ENCODE measurements around the gene USF2. TPM values are rescaled to one million over a fixed set of nuclear protein-coding genes. Genes with fewer than 3 reads are reported as not detected.
A peak's percentile ranks its signal among the peaks of the same experiment; 100 is the strongest.
"Not testable (repeated sequence)": the region's sequence is repeated elsewhere in the genome, so short reads cannot be mapped to it uniquely, and the experiment has no call there.

The USF2 gene, protein sequence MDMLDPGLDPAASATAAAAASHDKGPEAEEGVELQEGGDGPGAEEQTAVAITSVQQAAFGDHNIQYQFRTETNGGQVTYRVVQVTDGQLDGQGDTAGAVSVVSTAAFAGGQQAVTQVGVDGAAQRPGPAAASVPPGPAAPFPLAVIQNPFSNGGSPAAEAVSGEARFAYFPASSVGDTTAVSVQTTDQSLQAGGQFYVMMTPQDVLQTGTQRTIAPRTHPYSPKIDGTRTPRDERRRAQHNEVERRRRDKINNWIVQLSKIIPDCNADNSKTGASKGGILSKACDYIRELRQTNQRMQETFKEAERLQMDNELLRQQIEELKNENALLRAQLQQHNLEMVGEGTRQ
- 10 to 100 TPM; 78.9 to 88.0 TPM for total RNA-seq
- long read RNA-seq, donor 1, partial matches to known transcripts: 13 of 16 reads
- long read RNA-seq, donor 1, other reads (novel, unspliced or antisense): 1 of 16 reads
- long read RNA-seq, donor 2, transcript USF2-201 (10 exons, 1,634 nt): major isoform, 8 of 63 reads
- long read RNA-seq, donor 2, partial matches to known transcripts: 47 of 63 reads
- long read RNA-seq, donor 2, other reads (novel, unspliced or antisense): 5 of 63 reads

DNA sequence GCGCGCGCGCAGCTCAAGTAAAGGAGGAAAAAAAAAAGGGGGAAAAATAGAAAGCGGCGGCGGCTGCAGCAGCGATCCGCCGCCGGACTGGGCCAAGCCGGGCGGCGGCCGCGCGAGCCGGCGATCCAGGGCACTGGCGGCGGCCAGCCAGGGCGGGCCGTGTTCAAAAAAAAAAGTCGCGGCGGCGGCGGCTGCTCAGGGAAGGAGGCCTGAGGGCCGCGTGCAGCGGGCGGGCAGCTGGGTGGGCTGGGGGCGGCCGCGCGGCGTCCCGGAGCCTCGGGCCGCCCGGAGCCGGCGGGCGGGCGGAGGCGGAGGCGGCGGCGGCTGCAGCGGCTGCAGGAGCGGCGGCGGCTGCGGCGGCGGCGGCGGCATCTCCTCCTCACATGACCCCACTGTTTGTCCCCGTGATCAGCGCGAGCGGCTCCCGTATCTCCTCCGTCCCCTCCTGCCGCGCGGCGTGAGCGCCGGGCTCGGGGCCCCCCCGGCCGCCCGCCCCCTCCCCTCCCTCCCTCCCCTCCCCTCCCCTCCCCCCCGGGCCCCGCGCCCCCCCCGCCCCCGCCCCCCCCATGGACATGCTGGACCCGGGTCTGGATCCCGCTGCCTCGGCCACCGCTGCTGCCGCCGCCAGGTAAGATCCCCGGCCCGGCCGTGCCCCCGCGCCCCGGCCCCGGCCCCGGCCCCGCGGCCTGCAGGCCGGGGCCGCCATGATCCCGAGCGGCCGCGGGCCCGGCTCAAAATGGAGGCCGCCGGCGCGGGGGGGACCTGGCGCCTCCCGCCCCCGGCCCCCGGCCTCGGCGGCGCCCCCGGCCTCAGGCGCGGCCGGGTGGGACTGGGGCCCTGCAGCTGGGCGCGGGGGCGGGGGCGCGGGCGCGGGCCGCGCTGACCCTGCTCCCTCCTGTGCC lies at the start of gene USF2:
Gene USF2, plus strand, starts transcription at position 427 of the 902 bp plus-strand sequence. Its CDS starts 140 bp downstream, at position 567.
- DNase-seq (ENCODE audit: low spot score): peak; percentile 91
- intact Hi-C loops (cut with DNase I): loop anchor here in 1 of 2 donors (10.0 kb wide), 1 partner anchor 124 kb away; the partner anchor contains the start of gene FXYD7

DNA sequence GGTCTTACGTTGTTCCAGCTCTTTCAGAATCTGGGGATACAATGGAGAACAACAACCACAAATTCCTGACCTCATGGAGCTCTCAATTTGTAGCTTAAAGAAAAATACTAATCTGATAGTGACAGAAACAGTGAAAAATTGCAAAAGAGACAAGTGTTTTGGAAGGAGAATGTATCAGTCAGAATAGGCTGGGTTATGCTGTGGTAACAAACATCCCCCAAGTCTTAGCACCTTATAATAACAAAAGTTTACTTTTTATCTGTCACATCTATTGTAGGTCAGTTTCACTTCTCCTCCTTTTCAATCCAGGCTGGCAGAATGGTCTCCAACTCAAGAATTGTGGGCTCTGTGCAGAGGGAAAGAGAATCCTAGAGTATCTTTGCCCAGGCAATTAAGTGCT lies 49.8 kb upstream of the USF2 start:
- intact Hi-C loops (cut with DNase I): no loop called here
- no peak for DNase-seq (ENCODE audit: low spot score)

DNA sequence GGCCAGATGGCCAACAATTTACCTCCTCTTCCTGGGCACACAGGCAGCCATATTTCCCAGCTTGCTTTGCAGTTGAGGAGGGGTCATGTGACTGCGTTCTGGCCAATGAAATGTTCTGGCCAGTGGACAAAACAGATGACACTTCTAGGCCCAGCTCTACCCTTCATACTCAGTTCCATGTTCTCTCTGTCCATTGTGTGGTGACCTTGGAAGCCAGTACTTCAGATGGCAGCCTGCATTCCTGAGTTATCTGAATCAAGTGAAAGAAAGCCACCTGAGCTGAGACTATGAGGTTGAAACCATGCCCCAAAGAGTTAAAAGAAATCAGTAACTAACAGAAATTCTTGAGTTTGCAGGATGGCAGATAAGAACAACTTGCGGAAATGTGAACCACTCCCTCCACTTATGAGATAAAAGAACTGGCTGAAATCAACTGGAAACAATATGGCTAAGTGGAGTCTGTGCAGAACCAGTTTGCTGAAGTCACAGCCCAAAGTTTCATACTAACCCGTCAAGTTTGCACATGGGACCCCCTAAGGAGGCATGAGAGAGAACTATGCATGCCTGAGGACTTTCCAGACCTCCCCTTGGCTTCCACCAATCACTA lies 48.3 kb upstream of the USF2 start:
- no peak for DNase-seq (ENCODE audit: low spot score)
- intact Hi-C loops (cut with DNase I): no loop called here

DNA sequence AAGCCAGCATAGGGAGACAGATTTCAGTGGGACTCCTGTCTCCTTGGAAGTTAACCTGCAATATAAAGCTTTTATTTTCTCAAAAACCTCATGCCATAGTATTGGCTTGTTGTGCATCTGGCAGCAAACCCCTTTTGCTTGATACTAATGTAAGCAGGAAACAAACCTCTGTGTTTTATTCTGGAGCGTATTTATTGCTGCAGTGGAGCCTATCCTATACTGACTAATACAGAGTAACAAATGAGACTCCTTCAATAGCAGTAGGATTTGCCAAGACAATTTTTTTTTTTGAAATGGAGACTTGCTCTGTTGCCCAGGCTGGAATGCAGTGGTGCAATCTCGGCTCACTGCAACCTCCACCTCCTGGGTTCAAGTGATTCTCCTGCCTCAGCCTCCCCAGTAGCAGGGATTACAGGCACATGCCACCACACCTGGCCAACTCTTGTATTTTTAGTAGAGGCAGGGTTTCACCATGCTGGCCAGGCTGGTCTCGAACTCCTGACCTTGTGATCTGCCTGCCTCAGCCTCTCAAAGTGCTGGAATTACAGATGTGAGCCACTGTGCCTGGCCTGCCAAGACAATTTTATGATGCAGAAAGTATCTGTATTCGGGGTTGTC lies 47.7 kb upstream of the USF2 start:
- DNase-seq (ENCODE audit: low spot score); intact Hi-C loops (cut with DNase I): not testable (repeated sequence)

DNA sequence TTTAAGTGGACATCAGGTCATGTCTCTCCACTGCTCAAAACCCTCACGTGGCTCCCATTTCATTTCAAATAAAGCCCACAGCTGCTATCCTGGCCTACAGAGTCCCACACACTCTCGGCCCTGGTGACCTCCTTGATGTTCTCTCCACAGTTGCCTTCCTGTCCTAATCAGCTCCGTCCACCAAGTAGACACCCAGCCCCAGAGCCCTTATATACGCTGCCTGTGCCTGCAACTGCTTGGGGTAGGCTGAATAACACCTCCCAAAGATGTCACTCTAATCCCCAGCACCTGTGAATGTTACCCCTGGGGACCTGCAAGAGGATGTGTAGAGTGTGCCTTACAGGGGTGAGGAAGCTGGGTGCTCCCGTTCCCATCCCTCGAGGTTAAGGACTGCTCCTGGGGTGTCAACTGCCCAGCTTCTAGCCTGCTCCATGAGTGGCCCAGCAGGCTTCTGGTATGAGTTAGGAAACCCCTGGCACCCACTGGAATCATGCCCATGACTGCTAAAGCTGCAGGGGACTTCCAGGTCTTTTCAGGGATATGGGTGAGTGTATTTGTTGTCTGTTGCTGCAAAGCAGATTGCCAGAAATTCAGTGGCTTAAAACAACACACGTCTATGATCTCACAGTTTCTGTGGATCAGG lies 46.3 kb upstream of the USF2 start:
- intact Hi-C loops (cut with DNase I): no loop called here

DNA sequence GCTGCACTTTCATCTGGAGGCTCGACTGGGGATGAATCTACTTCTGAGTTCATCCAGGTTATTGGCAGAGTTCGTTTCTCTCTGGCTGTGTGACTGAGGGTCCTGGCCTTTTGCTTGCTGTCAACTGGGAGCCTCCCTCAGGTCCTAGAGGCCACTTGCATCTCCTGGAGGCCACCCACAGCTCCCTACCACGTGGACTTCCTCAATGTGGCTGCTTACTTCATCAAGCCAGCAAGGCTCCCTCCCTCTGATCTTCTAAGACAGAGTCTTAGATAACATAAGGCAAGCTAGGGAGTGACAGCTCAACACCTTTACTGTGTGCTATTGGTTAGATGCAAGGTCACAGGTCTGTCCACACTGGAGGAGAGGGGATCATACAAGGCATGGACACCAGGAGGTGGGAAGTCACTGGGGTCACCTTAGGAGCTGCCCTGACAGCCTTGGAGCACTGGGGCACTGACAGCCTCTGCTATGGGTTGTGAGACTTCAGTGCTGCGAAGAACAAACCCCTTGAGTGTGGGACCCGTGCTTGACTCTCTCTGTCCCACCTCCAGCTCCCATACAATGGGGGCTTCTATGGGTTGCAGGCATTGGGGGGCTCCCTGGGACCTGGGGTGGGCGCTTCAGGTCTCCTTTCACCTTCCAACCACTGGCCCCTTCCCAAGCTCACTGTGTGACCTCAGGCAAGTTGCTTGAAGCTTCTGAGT lies 45.5 kb upstream of the USF2 start:
- intact Hi-C loops (cut with DNase I): no loop called here
- DNase-seq (ENCODE audit: low spot score): peak; percentile 28

More for the DNA sequence above, 46.3 kb upstream of the USF2 start:
- no peak for DNase-seq (ENCODE audit: low spot score)

DNA sequence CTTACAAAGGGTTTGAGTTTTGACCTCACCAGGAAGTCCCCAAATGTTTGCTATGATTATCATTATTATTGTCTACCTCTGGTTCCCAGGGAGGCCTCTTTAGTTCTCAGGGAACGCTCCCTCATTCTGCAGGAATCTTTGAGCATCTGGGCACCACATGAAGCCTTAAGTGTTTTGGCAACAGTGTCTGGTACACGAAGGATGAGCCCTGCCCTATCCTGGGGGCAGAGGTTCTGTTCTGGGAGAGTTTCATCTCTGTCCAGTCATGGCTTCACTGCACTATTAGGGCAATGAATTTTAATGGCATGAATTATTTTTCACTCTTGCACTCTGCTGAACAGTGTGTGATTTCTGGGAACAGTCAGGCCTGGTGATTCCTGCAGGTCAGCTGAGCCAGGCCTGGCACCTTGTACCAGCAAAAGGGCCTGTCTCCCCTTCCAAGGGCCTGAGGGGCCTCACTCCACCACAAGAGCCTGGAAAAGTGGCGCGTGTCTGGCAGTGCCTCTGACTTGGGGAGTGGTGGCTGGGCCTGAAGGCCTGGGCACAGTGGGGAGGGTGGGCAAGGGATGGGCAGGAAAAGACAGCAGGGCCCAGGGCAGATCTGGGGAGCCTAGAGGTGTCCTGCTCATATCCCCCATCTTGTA lies 44.8 kb upstream of the USF2 start:
- intact Hi-C loops (cut with DNase I): no loop called here
- DNase-seq (ENCODE audit: low spot score): peak; percentile 41

DNA sequence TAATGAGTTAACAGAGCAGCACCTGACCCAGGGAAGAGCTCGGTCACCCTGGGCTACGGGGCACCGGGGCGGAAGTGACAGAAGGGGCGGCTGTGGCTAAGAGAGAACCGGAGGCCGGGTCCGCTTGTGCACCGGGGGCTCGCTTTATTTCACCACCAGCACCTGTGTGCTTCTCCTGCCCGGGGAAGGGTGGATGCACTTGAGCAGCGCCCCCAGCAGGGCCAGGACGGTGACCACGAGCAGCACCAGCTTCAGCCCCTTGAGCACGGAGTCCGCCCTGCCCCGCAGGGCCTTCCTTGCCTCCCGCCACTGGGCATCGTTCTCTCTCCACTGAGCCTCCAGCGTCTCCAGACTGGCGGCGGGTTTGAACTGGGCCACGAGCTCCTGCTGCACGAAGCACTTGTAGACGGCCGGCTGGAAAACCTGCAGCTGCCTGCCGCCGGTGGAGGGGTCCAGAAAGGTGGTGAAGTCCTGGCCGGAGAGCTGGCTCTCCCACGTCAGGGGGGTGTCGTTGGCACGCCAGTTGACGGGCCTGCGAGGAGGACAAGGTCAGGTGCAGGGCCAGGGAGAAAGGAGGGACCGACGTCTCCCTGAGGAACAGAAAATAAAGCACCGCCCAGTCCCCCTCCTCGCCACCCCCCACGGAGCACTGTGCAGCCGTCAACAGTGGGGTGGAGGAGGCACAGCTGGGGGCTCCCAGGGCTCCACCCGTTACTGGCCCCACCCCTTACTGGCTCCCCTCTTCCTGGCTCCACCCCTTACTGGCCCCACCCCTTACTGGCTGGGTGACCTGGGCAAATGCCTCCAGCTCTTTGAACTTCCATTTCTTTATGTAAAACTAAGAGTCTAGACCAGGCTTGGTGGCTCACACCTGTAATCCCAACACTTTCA lies 43.8 kb upstream of the USF2 start:
- DNase-seq (ENCODE audit: low spot score): peak; percentile 76

DNA sequence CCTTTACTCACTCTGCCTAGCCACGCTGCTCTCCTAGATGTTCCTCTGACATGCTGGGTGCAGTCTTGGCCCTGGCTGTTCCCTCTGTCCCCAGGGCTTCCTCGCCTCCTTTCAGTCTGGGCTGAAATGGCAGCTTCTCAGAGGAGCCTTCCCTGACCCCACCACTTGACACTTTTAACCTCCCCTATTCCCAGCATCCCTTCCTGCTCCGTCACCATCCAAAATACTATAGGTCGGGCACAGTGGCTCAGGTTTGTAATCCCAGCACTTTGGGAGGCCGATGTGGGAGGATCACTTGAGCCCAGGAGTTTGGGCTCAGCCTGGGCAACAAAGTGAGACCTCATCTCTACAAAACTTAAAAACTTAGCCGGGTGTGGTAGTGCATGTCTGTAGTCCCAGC lies 42.8 kb upstream of the USF2 start:
- DNase-seq (ENCODE audit: low spot score): peak; percentile 35
- intact Hi-C loops (cut with DNase I): no loop called here

More for the DNA sequence above, 43.8 kb upstream of the USF2 start:
- intact Hi-C loops (cut with DNase I): no loop called here

DNA sequence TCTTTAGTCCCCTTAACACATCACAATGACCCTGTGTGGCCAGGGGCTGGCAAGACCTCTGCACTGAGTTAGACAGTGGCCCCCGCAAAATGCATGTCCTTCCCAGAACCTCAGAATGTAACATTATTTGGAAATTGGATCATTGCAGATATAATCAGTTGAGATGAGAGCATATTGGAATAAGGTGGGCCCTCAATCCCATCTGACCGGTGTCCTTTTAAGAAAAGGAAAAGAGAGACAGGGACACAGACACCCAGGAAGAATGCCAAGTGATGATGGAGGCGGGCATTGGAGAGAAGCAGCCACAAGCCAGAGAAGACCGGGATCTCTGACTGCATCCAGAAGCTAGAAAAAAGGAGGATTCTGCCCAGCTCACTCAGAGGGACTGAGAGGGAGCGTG lies 42.0 kb upstream of the USF2 start:
- peak; percentile 29 for DNase-seq (ENCODE audit: low spot score)
- intact Hi-C loops (cut with DNase I): no loop called here

DNA sequence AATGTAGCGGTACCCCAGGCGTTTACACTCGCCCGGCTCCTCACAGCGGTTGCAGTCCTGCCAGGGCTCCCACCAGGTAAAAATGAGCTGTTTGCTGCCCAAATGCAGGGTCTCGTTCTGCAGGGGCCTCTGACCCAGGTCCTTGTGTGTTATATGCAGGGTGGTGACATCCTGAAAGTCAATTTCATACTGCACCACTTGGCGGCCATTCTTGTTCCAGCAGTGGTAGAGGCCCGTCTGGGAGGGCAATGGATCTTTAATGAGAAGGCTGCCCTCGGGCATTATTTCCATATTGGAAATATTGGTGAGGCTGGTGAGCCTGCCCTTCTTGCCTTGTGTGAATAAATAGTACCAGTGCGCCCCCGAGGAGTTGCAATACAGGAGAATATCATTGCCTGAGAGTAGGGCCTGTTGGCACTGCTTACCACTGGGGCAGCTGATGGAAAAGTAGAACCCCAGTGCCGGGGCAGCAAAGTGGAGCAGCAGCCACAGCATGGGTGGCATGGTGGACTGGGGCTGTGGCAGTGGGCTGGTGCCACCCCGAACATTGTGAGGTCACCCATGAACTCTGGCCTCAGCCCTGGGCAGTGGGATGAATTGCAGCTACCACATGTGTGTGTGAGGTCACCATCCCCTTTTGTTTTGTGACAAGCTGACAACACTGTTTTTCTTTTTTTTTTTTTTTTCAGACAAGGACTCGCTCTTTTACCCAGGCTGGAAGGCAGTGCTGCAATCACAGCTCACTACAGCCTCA lies 40.4 kb upstream of the USF2 start, which contains the start of gene FAM187B:
Gene FAM187B, minus strand, starts transcription at position 563 of the 754 bp plus-strand sequence. Its CDS starts 59 bp downstream, at position 504.
- DNase-seq (ENCODE audit: low spot score): peak; percentile 44
- intact Hi-C loops (cut with DNase I): no loop called here

DNA sequence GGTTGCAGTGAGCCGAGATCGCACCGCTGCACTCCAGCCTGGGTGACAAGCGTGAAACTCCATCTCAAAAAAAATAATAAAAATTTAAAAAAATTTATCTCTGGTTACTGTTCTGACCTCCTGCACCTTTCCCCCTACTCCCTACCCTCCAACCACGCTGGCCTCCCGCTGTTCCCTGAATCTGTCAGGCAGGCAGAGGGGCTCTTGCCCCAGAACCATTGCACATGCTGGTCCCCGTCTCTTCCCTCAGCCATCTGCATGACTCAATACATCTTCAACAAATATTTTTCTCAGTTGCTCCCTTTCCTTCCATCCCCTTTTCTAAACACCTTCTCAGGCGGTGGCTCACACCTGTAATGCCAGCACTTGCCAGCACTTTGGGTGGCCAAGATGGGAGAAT lies 39.2 kb upstream of the USF2 start:
- peak; percentile 51 for DNase-seq (ENCODE audit: low spot score)
- intact Hi-C loops (cut with DNase I): no loop called here

DNA sequence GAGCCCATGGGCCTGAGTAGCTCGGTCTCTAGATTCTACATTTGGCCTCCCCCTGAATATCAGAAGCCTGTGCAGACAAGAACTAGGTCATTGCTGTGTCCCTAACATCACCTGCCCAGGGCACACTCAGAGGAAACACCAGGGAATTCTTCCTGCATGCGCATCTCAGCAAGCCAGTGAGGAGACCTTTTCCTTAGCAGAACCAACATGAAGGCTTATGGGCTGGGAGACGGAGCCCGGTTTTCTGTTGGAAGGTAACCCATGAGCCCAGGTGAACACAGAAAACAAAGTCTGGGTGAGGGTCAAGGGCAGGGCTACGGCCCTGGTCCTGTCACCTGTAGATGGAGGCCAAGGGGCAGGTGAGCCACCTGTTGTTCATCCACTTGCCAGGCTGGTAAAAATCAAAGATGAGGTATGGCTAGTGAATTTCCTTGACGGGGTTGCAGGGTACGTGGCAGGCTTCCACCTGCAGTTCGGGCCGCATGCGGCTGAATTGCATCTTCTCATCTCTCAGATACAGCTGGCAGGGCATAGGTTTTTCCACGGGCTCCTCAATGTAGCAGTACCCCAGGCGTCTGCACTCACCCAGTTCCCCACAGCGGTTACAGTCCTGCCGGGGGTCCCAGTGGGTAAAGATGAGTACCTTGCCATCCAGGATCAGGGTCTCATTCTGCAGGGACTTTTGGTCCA lies 36.7 kb upstream of the USF2 start:
- peak; percentile 48 for DNase-seq (ENCODE audit: low spot score)
- intact Hi-C loops (cut with DNase I): no loop called here

DNA sequence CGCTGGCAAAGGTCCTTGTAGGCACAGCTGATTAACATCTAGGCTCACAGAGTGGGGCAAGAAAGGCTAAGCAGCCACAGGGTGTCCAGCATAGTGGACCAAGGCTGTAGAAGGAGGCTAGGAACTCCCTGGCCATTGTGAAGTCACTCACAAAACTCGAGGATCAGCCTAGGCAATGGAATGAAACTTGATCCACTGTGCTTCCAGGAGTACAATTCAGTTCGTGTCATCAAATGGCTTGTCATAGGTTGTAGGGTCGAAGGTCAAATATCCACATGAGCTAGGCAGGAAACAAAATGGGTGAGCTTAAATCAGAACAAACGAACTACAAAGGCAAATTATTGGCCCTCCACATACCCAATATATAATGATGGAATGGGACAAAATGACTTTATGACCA lies 35.9 kb upstream of the USF2 start:
- intact Hi-C loops (cut with DNase I): no loop called here
- peak; percentile 5 for DNase-seq (ENCODE audit: low spot score)

All from posterior vena cava (tissue), 2 donors.